NCI-H226 (cell line): ENCODE measurements around the gene TBRG1.
A peak's percentile ranks its signal among the peaks of the same experiment; 100 is the strongest.
"Not testable (repeated sequence)": the region's sequence is repeated elsewhere in the genome, so short reads cannot be mapped to it uniquely, and the experiment has no call there.

Experiments used
- DNase-seq: peaks from one replicate; pipeline ENCODE4 v3.0.0-alpha.2; 2015

Gene TBRG1

GRCh38 chr11:124622531-124623451 is at the start of gene TBRG1:
TSS of gene TBRG1 (plus strand) at chr11:124622864. CDS start at chr11:124623084, 220 bp downstream.
- peak; percentile 83 for DNase-seq

GRCh38 chr11:124577716-124578427 is 44.8 kb upstream of the TBRG1 start:
- no peak for DNase-seq

- no peak for DNase-seq
Observed at GRCh38 chr11:124578761-124579160, 43.9 kb upstream of the TBRG1 start.

- no peak for DNase-seq
Observed at GRCh38 chr11:124581817-124582216, 40.8 kb upstream of the TBRG1 start.

- no peak for DNase-seq
Observed at GRCh38 chr11:124582565-124582964, 40.1 kb upstream of the TBRG1 start.

- no peak for DNase-seq
Observed at GRCh38 chr11:124583781-124584180, 38.9 kb upstream of the TBRG1 start.

GRCh38 chr11:124584681-124585372 is 37.8 kb upstream of the TBRG1 start:
- DNase-seq = no peak

GRCh38 chr11:124586238-124586860 is 36.3 kb upstream of the TBRG1 start:
- DNase-seq = peak; percentile 6

GRCh38 chr11:124591430-124591829 is 31.2 kb upstream of the TBRG1 start:
- no peak for DNase-seq

- no peak for DNase-seq
Observed at GRCh38 chr11:124592627-124593026, 30.0 kb upstream of the TBRG1 start.

GRCh38 chr11:124595302-124595701 is 27.4 kb upstream of the TBRG1 start:
- no peak for DNase-seq

- DNase-seq = no peak
Observed at GRCh38 chr11:124597626-124598025, 25.0 kb upstream of the TBRG1 start.

GRCh38 chr11:124600621-124601320 is 21.9 kb upstream of the TBRG1 start:
- no peak for DNase-seq

GRCh38 chr11:124602193-124602592 is 20.5 kb upstream of the TBRG1 start:
- no peak for DNase-seq

GRCh38 chr11:124602723-124603122 is 19.9 kb upstream of the TBRG1 start:
- DNase-seq = not testable (repeated sequence)

- no peak for DNase-seq
Observed at GRCh38 chr11:124605719-124606118, 16.9 kb upstream of the TBRG1 start.

- no peak for DNase-seq
Observed at GRCh38 chr11:124608147-124608546, 14.5 kb upstream of the TBRG1 start.

- no peak for DNase-seq
Observed at GRCh38 chr11:124610295-124610694, 12.4 kb upstream of the TBRG1 start.

- no peak for DNase-seq
Observed at GRCh38 chr11:124611064-124611463, 11.6 kb upstream of the TBRG1 start, which contains the start of gene PANX3. TSS of gene PANX3 (plus strand) at chr11:124611428. CDS start at chr11:124611557, 129 bp downstream.

GRCh38 chr11:124612045-124612444 is 10.6 kb upstream of the TBRG1 start:
- DNase-seq = no peak

GRCh38 chr11:124612567-124613246 is 10.0 kb upstream of the TBRG1 start:
- DNase-seq = no peak

- DNase-seq = no peak
Observed at GRCh38 chr11:124618863-124619262, 3.8 kb upstream of the TBRG1 start.
